ENCODE results near the gene CYB5D1. TPM values are rescaled to one million over a fixed set of nuclear protein-coding genes. Genes with fewer than 3 reads are reported as not detected.

CYB5D1 gene
- total and polyA plus RNA-seq, 9 donors = 7.0 to 22.2 (median 16.1) TPM

- TF ChIP-seq POLR2A (IDR thresholded peaks at IDR 0.05) (no peak), EP300 (IDR thresholded peaks at IDR 0.05) (no peak), CTCF (IDR thresholded peaks at IDR 0.05) (no peak)
- H3K4me1 ChIP-seq (ENCODE audit: insufficient read depth) = peaks cover 18% of the 10 kb centered on the region
- H3K27me3 ChIP-seq = no peaks in the 10 kb centered on the region
- no peak for DNase-seq
- H3K9me3 ChIP-seq = no peaks in the 10 kb centered on the region
- intact Hi-C loops (cut with DNase I) = loop anchor here in 1 of 4 donors (10.0 kb wide), 1 partner anchor 213 kb away; the partner anchor contains the start of gene SAT2
- WGBS, 3 donors = 3 to 9% (median 5%) methylated on average over 8 of the region's 8 CpGs
- peak overlapping the region; percentile 64 to 99 for H3K27ac ChIP-seq
- H3K4me3 ChIP-seq = peak overlapping the region; percentile 95
- no peaks in the 10 kb centered on the region for H3K36me3 ChIP-seq
Observed at GRCh38 chr17:7837408-7838088, 20.3 kb upstream of the CYB5D1 start.

GRCh38 chr17:7838090-7839075 is 19.4 kb upstream of the CYB5D1 start:
- Histone ChIP-seq H3K27me3 (no peaks in the 10 kb centered on the region), H3K36me3 (no peaks in the 10 kb centered on the region), H3K27ac (peak overlapping the region in 1 of 2 donors; percentile 99), H3K4me3 (peak overlapping the region; percentile 27), H3K4me1 (ENCODE audit: insufficient read depth) (peaks cover 15% of the 10 kb centered on the region), H3K9me3 (no peaks in the 10 kb centered on the region)
- TF ChIP-seq CTCF (IDR thresholded peaks at IDR 0.05) (no peak), EP300 (IDR thresholded peaks at IDR 0.05) (no peak), POLR2A (IDR thresholded peaks at IDR 0.05) (no peak)
- DNase-seq = peak; percentile 66 to 75 (median 71)
- WGBS, 3 donors = 12 to 18% (median 17%) methylated on average over 8 to 12 of the region's 12 CpGs
- intact Hi-C loops (cut with DNase I) = loop anchor here in 1 of 4 donors (10.0 kb wide), 1 partner anchor 214 kb away; the partner anchor contains the start of gene SAT2

GRCh38 chr17:7839190-7839875 is 18.5 kb upstream of the CYB5D1 start:
- peak in 3 of 5 donors; percentile 35 to 37 (median 36) for DNase-seq
- 43 to 49% (median 48%) methylated on average over 6 of the region's 6 CpGs for WGBS, 3 donors

More at GRCh38 chr17:7839190-7839875, 18.5 kb upstream of the CYB5D1 start:
- Histone ChIP-seq H3K27ac (peak overlapping the region in 1 of 2 donors; percentile 50), H3K9me3 (no peaks in the 10 kb centered on the region), H3K27me3 (no peaks in the 10 kb centered on the region), H3K4me1 (ENCODE audit: insufficient read depth) (peaks cover 13% of the 10 kb centered on the region), H3K4me3 (no peak overlapping the region), H3K36me3 (no peaks in the 10 kb centered on the region)
- TF ChIP-seq POLR2A (IDR thresholded peaks at IDR 0.05) (no peak), CTCF (IDR thresholded peaks at IDR 0.05) (no peak), EP300 (IDR thresholded peaks at IDR 0.05) (no peak)
- intact Hi-C loops (cut with DNase I) = loop anchor here in 1 of 4 donors (10.0 kb wide), 1 partner anchor 215 kb away; the partner anchor contains the start of gene SAT2

Measured in ovary (tissue), 9 donors.